HEK293T (cell line): ENCODE data around the gene TMEM187.
"Not testable (repeated sequence)": the region's sequence is repeated elsewhere in the genome, so short reads cannot be mapped to it uniquely, and the experiment has no call there.

Experiments used
- CTCF ChIA-PET: fragments of 350-600 bp; formaldehyde crosslinking; extraction: SDS; loops from one replicate; lab custom pipeline; 2021; ENCODE audit warnings: antibody characterized with exemption, inconsistent platforms; lab: Yijun Ruan, JAX
- POLR2A ChIA-PET: fragments of 350-600 bp; formaldehyde crosslinking; extraction: SDS; loops from one replicate; lab custom pipeline; 2020; ENCODE audit warnings: antibody characterized with exemption, inconsistent platforms; lab: Yijun Ruan, JAX
- DNase-seq: peaks from one replicate; pipeline ENCODE4 v3.0.0; 2012; ENCODE audit warnings: mixed read lengths; ENCODE audit errors: extremely low spot score
- ARNT ChIP-seq: fragments of 450-650 bp; IDR thresholded peaks from 2 replicates; pipeline ENCODE4 v1.6.1; 2017; ENCODE audit warnings: mild to moderate bottlenecking
- BHLHE40 ChIP-seq: fragments of 450-650 bp; IDR thresholded peaks from 2 replicates; pipeline ENCODE4 v1.6.1; 2016; ENCODE audit warnings: mild to moderate bottlenecking, moderate library complexity, borderline replicate concordance
- CTBP1 ChIP-seq: fragments of 450-650 bp; IDR thresholded peaks from 2 replicates; pipeline ENCODE4 v1.6.1; 2016; ENCODE audit warnings: borderline replicate concordance
- ELF4 ChIP-seq: fragments of 450-650 bp; IDR thresholded peaks from 2 replicates; pipeline ENCODE4 v1.6.1; 2017; ENCODE audit warnings: antibody characterized with exemption
- FOXA1 ChIP-seq: fragments of 450-650 bp; IDR thresholded peaks from 2 replicates; pipeline ENCODE4 v1.6.1; 2016; ENCODE audit warnings: mild to moderate bottlenecking
- FOXK2 ChIP-seq: fragments of 450-650 bp; IDR thresholded peaks from 2 replicates; pipeline ENCODE4 v1.6.1; 2016; ENCODE audit warnings: mild to moderate bottlenecking
- FOXM1 ChIP-seq: fragments of 450-650 bp; IDR thresholded peaks from 2 replicates; pipeline ENCODE4 v1.6.1; 2017; ENCODE audit warnings: mild to moderate bottlenecking, borderline replicate concordance
- HDGF ChIP-seq: fragments of 450-650 bp; IDR thresholded peaks from 2 replicates; pipeline ENCODE4 v1.6.1; 2017; ENCODE audit warnings: antibody characterized with exemption, borderline replicate concordance
- L3MBTL2 ChIP-seq: fragments of 450-650 bp; conservative IDR thresholded peaks from 2 replicates; pipeline ENCODE4 v1.6.1; 2016; ENCODE audit warnings: mild to moderate bottlenecking
- LEF1 ChIP-seq: fragments of 450-650 bp; IDR thresholded peaks from 2 replicates; pipeline ENCODE4 v1.6.1; 2017; ENCODE audit warnings: mild to moderate bottlenecking, borderline replicate concordance
- NFRKB ChIP-seq: fragments of 450-650 bp; IDR thresholded peaks from 2 replicates; pipeline ENCODE4 v1.6.1; 2016; ENCODE audit warnings: mild to moderate bottlenecking, moderate library complexity
- PKNOX1 ChIP-seq: fragments of 450-650 bp; IDR thresholded peaks from 2 replicates; pipeline ENCODE4 v1.6.1; 2016
- SP1 ChIP-seq: fragments of 450-650 bp; IDR thresholded peaks from 2 replicates; pipeline ENCODE4 v1.6.1; 2017
- SUZ12 ChIP-seq: fragments of 450-650 bp; IDR thresholded peaks from 2 replicates; pipeline ENCODE4 v1.6.1; 2016; ENCODE audit warnings: mild to moderate bottlenecking
- TARDBP ChIP-seq: fragments of 450-650 bp; IDR thresholded peaks from 2 replicates; pipeline ENCODE4 v1.6.1; 2016
- ZNF384 ChIP-seq: fragments of 450-650 bp; IDR thresholded peaks from 2 replicates; pipeline ENCODE4 v1.6.1; 2016

The TMEM187 gene

GRCh38 chrX:153992180-153992579 lies 19.6 kb downstream of the TMEM187 start:
- DNase-seq, result no peak

GRCh38 chrX:153993079-153993478 lies 20.5 kb downstream of the TMEM187 start:
- no peak for DNase-seq
- ChIA-PET CTCF (no interaction called here), POLR2A (no interaction called here)
- TF ChIP-seq BHLHE40 (no peak), ZNF384 (no peak), HDGF (no peak), FOXA1 (no peak), TARDBP (no peak), ARNT (no peak), CTBP1 (no peak), FOXM1 (no peak), SP1 (no peak), LEF1 (no peak), L3MBTL2 (no peak), FOXK2 (no peak)

More at GRCh38 chrX:153992180-153992579, 19.6 kb downstream of the TMEM187 start:
- TF ChIP-seq SUZ12 (no peak), ELF4 (no peak)
- ChIA-PET POLR2A (no interaction called here), CTCF (no interaction called here)

- POLR2A ChIA-PET, result no interaction called here
- CTCF ChIA-PET, result no interaction called here
- TF ChIP-seq FOXK2 (no peak), ZNF384 (no peak), FOXM1 (no peak), LEF1 (no peak), PKNOX1 (no peak), ARNT (no peak), ELF4 (no peak), TARDBP (no peak), HDGF (no peak), FOXA1 (no peak), CTBP1 (no peak), L3MBTL2 (no peak), SUZ12 (no peak), SP1 (no peak), BHLHE40 (no peak), NFRKB (no peak)
- no peak for DNase-seq
These were observed 21.4 kb downstream of the TMEM187 start for GRCh38 chrX:153993978-153994377.

- CTCF ChIA-PET, DNase-seq, POLR2A ChIA-PET: not testable (repeated sequence)
These were observed 21.8 kb downstream of the TMEM187 start for GRCh38 chrX:153994398-153994797.

- POLR2A ChIA-PET, result interaction anchor here (0.6 kb wide), 1 partner anchor 14 kb away, joined by 3 read pairs; no protein-coding TSS in a partner anchor
- no peak for DNase-seq
- CTCF ChIA-PET, result interaction anchor here (1.4 kb wide), 1 partner anchor 19 kb away, joined by 6 read pairs; no protein-coding TSS in a partner anchor
- TF ChIP-seq NFRKB, result no peak
- no peak for TF ChIP-seq FOXM1
- TF ChIP-seq BHLHE40, result no peak
- TF ChIP-seq FOXK2, result no peak
- TF ChIP-seq TARDBP, result no peak
These were observed 22.9 kb downstream of the TMEM187 start for GRCh38 chrX:153995504-153995903.

- DNase-seq, result no peak
- ChIA-PET CTCF (interaction anchor here (0.8 kb wide), 1 partner anchor 14 kb away, joined by 8 read pairs; no protein-coding TSS in a partner anchor), POLR2A (interaction anchor here (1.3 kb wide), 1 partner anchor 21 kb away, joined by 4 read pairs; the partner anchor contains the start of gene IRAK1)
- TF ChIP-seq PKNOX1 (no peak), SUZ12 (no peak), L3MBTL2 (no peak), LEF1 (no peak), CTBP1 (no peak), FOXK2 (no peak), ARNT (no peak), ELF4 (no peak), SP1 (no peak), ZNF384 (no peak), FOXM1 (no peak), HDGF (no peak), TARDBP (no peak), BHLHE40 (no peak), FOXA1 (no peak), NFRKB (no peak)
These were observed 26.9 kb downstream of the TMEM187 start for GRCh38 chrX:153999359-154000037.

- ChIA-PET POLR2A (interaction anchor here (1.3 kb wide), 1 partner anchor 20 kb away, joined by 4 read pairs; the partner anchor contains the start of gene IRAK1), CTCF (no interaction called here)
- TF ChIP-seq NFRKB (no peak), FOXK2 (no peak), L3MBTL2 (no peak), LEF1 (no peak), ARNT (no peak), PKNOX1 (no peak), TARDBP (no peak), FOXM1 (no peak), BHLHE40 (no peak)
- no peak for DNase-seq
These were observed 27.5 kb downstream of the TMEM187 start for GRCh38 chrX:154000051-154000450.
